Hindlimb muscle (tissue), 1 donor: Measurements from ENCODE around the gene PUM1. TPM values are rescaled to one million over a fixed set of nuclear protein-coding genes. Genes with fewer than 3 reads are reported as not detected.
"Not testable (repeated sequence)": the region's sequence is repeated elsewhere in the genome, so short reads cannot be mapped to it uniquely, and the experiment has no call there.

Experiments
- DNase-seq: peaks from one replicate; pipeline ENCODE4 v3.0.0-alpha.2; 2013
- polyA plus RNA-seq: library from polyadenylated mRNA; unstranded; fragments of 120-200 nt; gene quantifications from one replicate; pipeline ENCODE4 v1.2.1, GENCODE V29; 2013; ENCODE audit not compliant: insufficient read length

PUM1 gene, protein sequence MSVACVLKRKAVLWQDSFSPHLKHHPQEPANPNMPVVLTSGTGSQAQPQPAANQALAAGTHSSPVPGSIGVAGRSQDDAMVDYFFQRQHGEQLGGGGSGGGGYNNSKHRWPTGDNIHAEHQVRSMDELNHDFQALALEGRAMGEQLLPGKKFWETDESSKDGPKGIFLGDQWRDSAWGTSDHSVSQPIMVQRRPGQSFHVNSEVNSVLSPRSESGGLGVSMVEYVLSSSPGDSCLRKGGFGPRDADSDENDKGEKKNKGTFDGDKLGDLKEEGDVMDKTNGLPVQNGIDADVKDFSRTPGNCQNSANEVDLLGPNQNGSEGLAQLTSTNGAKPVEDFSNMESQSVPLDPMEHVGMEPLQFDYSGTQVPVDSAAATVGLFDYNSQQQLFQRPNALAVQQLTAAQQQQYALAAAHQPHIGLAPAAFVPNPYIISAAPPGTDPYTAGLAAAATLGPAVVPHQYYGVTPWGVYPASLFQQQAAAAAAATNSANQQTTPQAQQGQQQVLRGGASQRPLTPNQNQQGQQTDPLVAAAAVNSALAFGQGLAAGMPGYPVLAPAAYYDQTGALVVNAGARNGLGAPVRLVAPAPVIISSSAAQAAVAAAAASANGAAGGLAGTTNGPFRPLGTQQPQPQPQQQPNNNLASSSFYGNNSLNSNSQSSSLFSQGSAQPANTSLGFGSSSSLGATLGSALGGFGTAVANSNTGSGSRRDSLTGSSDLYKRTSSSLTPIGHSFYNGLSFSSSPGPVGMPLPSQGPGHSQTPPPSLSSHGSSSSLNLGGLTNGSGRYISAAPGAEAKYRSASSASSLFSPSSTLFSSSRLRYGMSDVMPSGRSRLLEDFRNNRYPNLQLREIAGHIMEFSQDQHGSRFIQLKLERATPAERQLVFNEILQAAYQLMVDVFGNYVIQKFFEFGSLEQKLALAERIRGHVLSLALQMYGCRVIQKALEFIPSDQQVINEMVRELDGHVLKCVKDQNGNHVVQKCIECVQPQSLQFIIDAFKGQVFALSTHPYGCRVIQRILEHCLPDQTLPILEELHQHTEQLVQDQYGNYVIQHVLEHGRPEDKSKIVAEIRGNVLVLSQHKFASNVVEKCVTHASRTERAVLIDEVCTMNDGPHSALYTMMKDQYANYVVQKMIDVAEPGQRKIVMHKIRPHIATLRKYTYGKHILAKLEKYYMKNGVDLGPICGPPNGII
- 60.9 TPM for polyA plus RNA-seq

DNA sequence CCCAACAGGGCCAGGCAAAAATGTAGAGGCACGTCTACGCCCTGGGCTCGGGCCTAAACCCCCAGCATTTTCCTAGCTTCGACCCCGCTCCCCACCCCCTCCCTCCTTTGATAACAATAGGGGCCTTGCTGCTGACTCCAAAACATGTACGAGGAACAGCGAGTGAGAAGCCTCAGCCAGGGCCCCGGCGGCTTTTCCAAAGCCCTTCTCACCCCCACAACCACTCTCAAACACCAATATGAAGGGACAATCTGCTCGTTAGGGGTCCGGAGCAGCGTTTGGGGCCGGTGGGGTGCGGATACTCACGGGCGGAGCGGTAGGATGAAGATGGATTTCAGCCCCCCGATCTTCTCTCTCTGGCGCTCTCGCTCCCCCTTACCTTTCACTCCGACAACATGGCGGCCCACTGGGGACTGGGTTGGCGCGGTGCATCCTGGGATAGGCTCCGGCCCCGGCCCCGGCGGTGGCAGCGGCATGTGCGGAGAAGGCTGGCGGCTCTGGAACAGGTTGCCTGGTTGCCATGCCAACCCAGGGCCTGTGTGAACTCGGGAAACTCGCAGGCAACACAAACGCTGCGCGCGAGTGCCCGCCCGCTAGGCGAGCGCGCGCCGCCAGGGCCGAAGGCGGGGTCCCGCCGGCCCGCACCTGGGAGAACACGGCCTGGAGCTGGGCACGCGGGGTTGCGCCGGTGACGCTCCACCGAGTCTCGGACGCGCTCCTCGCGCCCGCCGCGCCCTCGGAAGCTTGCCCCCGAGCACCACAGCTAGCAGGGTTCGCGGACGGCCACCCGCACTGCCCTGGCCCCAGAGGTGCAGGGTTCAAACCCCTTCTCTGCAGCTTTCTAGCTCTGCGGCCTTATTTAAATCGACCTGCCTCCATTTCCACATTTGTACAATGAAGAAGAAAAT, at the start of gene PUM1:
PUM1 (minus strand) TSS at position 408 of the 908 bp plus-strand sequence. CDS start 6,151 bp downstream, outside the sequence.
- peak; percentile 94 for DNase-seq

DNA sequence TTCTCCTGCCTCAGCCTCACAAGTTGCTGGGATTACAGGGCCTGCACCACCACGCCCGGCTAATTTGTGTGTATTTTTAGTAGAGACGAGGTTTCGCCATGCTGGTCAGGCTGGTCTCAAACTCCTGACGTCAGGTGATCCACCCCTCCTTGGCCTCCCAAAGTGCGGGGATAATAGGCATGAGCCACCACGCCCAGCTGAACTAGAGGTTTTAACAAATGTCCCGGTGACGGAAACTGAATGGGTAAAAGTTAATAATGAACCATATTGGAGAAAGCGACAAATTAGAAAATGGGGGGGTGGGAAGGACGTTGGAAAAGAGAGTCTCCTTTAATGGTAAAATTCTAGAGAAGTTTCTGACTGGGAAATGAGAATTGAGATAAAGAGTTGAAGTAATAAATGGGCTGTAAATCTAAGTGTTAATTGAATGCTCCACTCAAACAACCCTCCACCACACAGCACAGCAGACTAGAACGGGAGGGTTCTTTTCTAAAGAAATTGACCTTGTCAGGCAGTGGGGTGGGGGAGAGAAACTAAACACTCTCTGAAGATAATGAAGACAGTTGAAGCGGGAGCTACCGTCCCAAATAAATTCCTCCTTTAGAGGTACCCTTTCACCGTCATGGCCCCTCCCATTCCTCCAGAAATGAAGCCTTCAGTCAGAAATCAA, 46.9 kb upstream of the PUM1 start:
- no peak for DNase-seq

DNA sequence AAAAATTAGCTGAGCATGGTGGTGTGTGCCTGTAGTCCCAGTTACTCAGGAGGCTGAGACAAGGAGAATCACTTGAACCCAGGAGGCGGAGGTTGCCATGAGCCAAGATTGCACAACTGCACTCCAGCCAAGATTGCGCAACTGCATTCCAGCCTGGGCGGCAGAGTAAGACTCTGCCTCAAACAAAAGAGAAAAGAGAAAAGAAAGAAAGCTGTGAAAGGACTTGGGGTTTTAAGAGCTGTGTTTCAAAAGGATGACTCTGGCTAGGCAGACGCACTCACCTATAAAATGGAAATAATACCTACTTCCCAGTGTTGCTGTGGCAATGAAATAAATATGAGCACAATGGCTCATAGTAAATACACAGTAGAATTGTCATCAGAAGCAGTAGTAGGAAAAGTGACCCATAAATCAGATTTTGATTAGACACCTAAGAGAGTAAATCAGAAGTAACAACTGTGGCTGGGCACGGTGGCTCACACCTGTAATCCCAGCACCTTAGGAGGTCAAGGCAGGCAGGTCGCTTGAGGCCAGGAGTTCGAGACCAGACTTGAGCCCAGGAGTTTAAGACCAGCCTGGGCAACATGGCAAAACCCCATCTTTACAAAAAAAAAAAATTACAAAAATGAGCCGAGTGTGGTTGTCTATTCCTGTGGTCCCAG, 45.9 kb upstream of the PUM1 start:
- DNase-seq = no peak

DNA sequence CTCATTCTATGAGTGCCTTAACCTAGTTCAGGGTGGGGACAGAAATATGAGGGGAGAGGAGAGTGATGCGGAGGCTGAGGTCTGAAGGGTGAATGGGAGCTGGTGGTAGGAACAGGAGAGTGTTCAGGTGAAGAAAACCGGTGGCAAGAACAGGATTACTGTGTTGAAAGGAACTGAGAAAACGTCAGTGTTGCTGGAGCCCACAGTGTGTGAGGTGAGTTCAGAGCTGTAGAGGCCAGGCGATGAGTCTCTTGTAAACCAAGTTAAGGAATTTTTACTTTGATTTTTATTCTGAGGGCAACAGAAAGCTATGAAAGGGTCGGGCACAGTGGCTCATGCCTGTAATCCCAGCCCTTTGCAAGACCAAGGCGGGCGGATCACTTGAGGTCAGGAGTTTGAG, 45.3 kb upstream of the PUM1 start:
- no peak for DNase-seq

DNA sequence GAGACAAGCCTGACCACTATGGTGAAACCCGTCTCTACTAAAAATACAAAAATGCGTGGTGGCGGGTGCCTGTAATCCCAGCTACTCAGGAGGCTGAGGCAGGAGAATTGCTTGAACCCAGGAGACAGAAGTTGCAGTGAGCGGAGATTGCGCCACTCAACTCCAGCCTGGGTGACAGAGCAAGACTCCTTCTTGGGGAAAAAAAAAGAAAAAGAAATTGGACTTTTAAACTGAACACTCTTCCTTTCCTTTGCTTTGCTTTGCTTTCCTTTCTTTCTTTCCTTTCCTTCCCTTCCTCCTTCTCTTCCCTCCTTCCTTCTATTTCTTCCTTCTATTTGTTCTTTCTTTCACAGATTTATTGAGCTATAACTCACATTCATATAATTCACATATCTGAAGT, 43.3 kb upstream of the PUM1 start:
- DNase-seq = no peak

DNA sequence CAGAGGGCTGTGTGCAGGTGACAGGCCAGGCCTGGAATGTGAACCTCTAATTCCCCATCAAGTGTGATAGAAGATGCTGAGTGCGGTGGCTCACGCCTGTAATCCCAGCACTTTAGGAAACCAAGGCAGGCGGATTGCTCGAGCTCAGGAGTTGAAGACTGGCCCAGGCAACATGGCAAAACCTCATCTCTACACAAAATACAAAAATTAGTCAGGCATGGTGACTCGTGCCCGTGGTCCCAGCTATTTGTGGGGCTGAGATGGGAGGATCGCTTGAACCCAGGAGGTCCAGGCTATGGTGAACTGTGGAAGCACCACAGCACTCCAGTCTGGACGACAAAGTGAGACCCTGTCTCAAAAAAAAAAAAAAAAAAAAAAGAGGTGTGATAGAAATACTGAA, 40.1 kb upstream of the PUM1 start:
- no peak for DNase-seq

DNA sequence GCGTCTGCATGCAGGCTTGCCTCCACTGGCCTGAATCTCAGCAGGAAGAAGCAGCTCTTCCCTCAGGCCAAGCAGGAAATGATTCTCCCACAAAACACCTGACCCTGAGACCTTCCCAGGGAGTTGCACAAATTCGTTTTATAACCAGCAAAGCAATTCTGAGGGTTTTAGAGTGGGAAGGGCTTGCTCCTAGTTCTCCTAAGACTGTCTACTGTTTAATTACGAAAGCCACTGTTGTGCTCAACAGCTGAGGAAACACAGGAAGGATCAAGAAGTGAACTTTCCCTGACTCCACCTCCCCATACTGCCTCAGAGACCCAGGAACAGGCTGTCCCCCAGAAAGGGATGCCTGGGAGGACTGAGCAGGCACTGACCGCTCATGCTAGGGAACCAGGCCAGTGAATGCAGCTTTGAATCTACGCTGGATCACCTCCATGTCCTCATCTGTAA, 37.0 kb upstream of the PUM1 start:
- DNase-seq = no peak

DNA sequence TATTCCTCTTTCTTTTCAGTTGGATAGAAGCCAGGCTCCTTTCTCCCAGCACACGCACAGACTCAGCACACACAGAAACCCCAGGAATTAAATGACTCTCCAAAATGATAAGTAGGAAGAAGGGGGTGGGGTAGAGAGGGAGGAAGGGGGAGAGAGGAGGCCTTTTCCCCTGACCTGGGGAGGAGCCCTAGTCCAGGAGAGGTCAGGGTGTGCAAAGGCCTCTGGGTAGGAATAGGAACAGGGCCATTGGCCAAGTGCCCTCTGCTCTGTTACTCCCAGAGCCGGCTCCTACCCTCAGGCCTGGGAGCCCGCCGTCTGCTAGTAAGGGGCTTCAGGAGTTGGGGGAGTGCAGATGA, 35.6 kb upstream of the PUM1 start:
- DNase-seq = no peak

DNA sequence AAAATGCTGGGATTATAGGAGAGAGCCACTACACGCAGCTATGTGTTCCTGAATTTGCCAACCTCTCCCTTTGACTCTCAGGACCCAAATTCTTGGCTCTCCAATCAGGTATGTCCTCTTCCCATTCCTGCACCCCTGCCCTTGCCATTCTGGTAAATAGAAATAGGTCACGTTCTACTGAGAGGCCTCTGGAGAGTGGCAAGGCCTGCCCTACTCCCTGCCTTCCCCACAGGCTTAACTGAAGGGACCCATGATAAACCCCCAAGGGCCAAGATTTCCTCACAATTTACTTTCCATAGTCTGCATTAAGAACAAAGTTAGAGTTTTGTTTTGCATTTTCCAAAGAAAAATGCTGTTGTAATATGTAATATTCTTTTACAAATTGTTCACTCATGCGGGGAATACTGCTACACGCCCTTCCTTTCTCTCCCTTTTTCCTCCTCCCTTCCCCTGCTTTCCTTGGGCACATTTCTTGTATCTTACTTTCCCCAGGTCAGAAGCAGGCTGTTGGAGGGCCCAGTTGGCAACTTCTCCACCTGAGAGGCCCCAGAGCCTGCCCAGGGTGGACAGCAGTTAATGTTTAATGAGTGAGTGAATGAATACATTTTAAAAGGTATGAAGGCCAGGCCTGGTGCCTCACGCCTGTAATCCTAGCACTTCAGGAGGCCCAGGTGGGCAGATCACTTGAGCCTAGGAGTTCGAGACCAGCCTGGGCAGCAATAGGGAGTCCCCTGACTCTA, 33.9 kb upstream of the PUM1 start:
- no peak for DNase-seq

DNA sequence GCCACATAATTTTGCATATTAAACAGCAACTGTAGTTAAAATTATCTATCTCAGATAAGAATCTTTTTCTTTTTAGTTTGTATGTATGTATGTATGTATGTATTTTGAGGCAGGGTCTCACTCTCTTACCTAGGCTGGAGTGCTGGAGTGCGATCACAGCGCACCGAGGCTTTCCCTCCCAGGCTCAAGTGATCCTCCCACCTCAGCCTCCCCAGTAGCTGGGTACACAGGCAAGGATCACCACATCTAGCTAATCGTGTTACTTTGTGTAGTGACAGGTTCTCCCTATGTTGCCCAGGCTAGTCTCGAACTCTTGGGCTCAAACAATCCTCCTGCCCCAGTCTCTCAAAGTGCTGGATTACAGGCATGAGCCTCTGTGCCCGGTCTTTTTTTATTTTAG, 30.5 kb upstream of the PUM1 start:
- no peak for DNase-seq

DNA sequence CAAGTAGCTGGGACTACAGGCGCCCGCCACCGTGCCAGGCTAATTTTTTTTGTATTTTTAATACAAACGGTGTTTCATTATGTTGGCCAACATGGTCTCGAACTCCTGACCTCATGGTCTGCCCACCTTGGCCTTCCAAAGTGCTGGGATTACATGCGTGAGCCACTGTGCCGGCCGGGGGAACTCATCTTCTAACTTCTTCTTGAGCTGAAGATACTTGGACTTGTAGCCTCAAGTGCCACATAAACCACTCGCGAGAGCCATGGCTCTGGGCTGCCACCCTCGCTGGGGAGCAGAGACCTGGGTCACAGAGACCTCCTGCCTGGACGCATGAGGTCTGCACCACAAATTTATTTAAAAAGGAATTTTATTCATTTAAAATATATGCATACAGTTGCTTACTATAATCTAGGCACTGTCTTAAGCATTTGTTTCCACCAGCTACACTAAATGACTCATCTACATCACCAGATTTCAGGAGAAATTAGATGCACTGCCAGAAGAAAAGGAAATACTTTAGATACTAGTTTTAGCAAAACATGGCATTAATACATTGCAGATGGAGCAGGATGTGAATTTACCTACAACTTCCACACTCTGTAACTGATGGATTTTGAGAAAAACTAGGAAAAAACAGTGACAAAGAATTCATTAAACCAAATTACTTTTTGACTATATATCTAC, 29.9 kb upstream of the PUM1 start:
- no peak for DNase-seq

DNA sequence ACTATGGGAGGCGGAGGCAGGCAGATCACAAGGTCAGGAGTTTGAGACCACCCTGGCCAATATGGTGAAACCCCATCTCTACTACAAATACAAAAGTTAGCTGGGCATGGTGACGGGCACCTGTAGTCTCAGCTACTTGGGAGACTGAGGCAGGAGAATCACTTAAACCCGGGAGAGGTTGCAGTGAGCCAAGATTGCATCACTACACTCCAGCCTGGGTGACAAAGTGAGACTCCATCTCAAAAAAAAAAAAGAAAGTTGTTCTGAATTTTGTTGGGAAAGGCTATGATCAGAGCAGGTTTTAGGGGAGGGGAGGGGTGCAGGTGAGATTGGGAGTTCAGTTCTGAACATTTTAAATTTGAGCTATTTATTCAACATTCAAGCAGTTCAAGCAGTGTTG, 22.6 kb upstream of the PUM1 start:
- DNase-seq = not testable (repeated sequence)

DNA sequence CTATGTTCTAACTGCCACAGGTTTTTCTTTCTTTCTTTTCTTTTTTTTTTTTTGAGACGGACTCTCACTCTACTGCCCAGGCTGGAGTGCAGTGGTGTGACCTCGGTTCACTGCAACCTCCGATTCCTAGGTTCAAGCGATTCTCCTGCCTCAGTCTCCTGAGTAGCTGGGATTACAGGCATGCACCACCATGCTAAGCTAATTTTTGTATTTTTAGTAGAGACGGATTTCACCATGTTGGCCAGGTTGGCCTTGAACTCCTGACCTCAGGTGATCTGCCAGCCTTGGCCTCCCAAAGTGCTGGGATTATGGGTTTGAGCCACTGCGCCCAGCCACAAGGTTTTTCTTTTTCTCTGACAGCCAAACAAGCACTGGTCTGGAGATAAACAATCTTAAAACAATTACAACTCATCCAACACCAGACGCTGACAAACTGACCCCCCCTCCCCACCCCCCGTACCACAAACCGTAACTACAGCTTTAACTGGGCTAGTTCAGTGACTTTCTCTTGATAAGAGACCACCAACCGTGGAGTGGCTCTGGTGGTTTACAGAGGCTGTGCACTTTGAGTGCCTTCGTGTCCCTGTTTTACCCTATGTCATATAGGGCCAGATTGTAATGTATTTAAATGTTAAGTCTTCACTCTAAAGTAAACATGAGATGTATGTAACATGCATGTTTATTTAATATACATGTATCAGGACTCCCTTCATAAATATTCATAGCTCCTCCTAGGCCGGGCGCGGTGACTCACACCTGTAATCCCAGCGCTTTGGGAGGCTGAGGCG, 19.5 kb upstream of the PUM1 start:
- DNase-seq = no peak

DNA sequence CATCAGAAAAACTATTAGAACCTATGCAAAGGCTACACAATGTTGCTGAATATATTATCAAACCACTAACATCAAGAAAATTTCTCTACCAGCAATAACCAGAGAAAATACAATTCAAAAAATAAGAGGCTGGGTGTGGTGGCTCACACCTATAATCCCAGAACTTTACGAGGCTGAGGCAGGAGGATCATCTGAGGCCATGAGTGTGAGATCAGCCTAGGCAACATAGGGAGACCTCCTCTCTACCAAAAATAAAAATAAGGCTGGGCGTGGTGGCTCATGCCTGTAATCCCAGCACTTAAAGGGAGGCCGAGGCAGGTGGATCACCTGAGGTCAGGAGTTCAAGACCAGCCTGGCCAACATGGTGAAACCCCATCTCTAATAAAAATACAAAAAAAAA, 16.9 kb upstream of the PUM1 start:
- DNase-seq = no peak

DNA sequence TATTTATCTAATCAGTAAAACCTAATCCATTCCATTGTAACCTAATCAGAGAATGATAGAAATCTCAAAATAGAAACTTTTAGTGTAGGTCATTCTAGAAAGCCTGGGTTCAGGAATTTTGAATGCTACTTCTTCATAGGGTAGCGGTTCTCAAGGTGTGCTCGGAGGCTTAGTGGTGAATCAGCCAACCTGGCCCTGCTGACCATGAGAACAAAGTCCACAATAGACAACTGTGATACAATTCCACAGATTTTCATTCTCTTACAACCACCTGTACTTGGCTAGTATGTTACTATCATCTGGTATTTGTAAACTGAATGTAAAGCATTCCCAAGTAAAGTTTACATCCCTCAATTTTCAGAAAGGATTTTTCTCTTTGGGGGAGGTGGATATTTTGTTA, 7.5 kb upstream of the PUM1 start:
- no peak for DNase-seq

DNA sequence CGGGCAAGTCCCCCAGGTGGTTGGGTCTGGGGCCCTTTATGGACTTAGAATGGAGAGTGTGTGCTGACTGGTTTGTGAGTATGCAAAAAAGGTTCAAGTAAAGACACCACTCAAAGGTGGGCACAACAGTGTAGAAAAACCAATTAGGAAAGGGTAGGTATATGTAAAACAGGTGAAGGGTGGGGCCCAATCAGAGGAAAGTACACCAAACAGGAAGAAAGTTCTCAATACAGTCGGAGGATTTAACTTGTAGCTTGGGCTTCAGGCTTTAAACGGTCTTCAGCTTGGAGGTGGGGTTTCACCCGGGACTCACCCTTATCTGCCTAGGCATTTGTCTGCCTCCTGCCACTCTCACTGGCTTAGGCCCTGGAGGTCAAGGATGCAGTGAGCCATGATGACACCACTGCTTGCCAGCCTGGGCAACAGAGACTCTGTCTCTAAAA, 6.8 kb upstream of the PUM1 start:
- no peak for DNase-seq

DNA sequence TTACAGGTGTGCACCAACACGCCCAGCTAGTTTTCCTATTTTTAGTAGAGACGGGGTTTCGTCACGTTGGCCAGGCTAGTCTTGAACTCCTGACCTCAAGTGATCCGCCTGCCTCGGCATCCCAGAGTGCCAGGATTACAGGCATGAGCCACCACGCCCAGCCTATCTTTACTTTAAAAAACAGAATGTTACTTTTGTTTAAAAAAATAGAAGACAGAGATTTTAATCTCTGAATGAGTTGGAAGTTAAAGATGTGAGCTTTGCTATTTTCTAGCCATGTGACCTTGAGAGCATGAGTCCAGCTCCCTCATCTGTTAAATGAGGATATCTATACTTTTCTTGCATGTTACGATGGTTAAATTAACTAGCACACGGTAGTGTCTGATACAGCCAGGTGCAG, 3.9 kb upstream of the PUM1 start:
- no peak for DNase-seq

DNA sequence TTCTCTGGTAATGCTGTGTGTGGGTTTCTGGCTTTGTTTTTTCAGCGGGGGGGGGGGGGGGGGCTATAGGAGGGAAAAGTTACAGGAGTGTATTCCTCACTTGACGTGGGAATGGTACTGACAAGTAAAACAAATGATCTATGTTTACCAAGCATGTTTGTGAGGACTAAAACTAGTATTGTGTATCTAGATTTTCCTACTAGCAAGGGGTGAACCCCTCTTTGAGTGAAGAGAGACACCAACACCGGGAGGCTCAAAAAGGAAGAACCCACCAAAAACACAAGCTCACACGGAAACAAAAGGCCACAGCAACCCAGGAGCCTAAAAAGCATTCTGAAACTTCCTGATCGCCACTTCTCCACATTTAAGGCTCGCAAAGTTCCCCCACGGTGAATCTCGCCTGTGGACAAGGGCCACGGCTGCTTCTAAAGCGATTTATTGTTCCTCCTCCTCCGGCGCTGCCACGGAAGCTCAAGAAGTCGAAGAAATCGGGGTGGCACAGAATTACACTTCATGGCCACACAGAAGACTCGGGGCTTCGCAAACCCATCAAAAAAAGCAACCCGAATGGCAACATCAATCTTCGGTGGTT, 703 bp downstream of the PUM1 start:
- peak; percentile 59 for DNase-seq
